Endodermal cell (in vitro differentiated cells): Measurements from ENCODE around the gene SLC38A10. TPM values are rescaled to one million over a fixed set of nuclear protein-coding genes. Genes with fewer than 3 reads are reported as not detected.

Source experiments
- DNase-seq: peaks from one replicate; pipeline ENCODE4 v3.0.0-alpha.2; 2017
- H3K27ac ChIP-seq: 2 replicates; pipeline ENCODE4 v1.5.1; 2013; ENCODE audit warnings: mild to moderate bottlenecking, low read depth, low read length, moderate library complexity
- H3K27me3 ChIP-seq: 2 replicates; pipeline ENCODE4 v1.6.1; 2013; ENCODE audit warnings: mild to moderate bottlenecking, low read length, moderate library complexity; ENCODE audit not compliant: insufficient read depth, control insufficient read depth, poor library complexity, severe bottlenecking
- H3K36me3 ChIP-seq: 2 replicates; pipeline ENCODE4 v1.7.0; 2013; ENCODE audit warnings: mild to moderate bottlenecking, low read length, moderate library complexity; ENCODE audit not compliant: control insufficient read depth, insufficient read depth
- H3K4me1 ChIP-seq: one replicate; pipeline ENCODE4 v1.7.0; 2013; ENCODE audit warnings: low read length; ENCODE audit not compliant: control insufficient read depth, insufficient read depth
- H3K4me3 ChIP-seq: 2 replicates; pipeline ENCODE4 v1.5.1; 2013; ENCODE audit warnings: mild to moderate bottlenecking, low read length, moderate library complexity
- H3K9ac ChIP-seq: 2 replicates; pipeline ENCODE4 v1.6.1; 2013; ENCODE audit warnings: mild to moderate bottlenecking, low read length, moderate library complexity; ENCODE audit not compliant: poor library complexity, severe bottlenecking; ENCODE audit errors: extremely low read depth
- H3K9me3 ChIP-seq: 2 replicates; pipeline ENCODE4 v1.6.1; 2013; ENCODE audit warnings: mild to moderate bottlenecking, low read length, moderate library complexity; ENCODE audit not compliant: control insufficient read depth
- H3K27ac Mint-ChIP-seq: 2 replicates; pipeline ENCODE4 v1.8.0; 2020; ENCODE audit warnings: mixed read lengths
- H3K27me3 Mint-ChIP-seq: 2 replicates; pipeline ENCODE4 v1.8.0; 2021; ENCODE audit warnings: mild to moderate bottlenecking, mixed read lengths; ENCODE audit not compliant: insufficient read depth
- H3K36me3 Mint-ChIP-seq: 2 replicates; pipeline ENCODE4 v1.8.0; 2020; ENCODE audit warnings: low read depth, mixed read lengths
- H3K4me1 Mint-ChIP-seq: 2 replicates; pipeline ENCODE4 v1.8.0; 2020; ENCODE audit warnings: mixed read lengths
- H3K4me3 Mint-ChIP-seq: 2 replicates; pipeline ENCODE4 v1.8.0; 2020; ENCODE audit warnings: mild to moderate bottlenecking, moderate library complexity, mixed read lengths
- H3K9me3 Mint-ChIP-seq: 2 replicates; pipeline ENCODE4 v1.8.0; 2020; ENCODE audit warnings: mild to moderate bottlenecking, mixed read lengths
- CTCF ChIP-seq: fragments of 200-600 bp; sonication (generic); conservative IDR thresholded peaks from 2 replicates; pipeline ENCODE4 v1.5.0; 2021; ENCODE audit warnings: antibody characterized with exemption, mild to moderate bottlenecking
- WGBS, 2 experiments: methylation state at CpG; one replicate each; pipeline versions ENCODE4 v1.1.5 to v1.1.7; 2013; ENCODE audit warnings: missing lambda C conversion rate in 2 of 2, mixed read lengths in 1 of 2; ENCODE audit not compliant: insufficient coverage in 1 of 2, insufficient read length in 1 of 2; 5-methylcytosine and 5-hydroxymethylcytosine counted together
- total RNA-seq, 2 donors: library from RNA; stranded (reverse); fragmentation: NEBNext Ultra II Directional in 1 of 2; extraction: Animal tissue kit (Norgen Biotek cat#: 25700) in 1 of 2; gene quantifications; 2 replicates in 1 of 2; 3 replicates in 1 of 2; pipeline ENCODE4 v1.2.1, GENCODE V29; 2021

SLC38A10 gene
- total RNA-seq, 2 donors from 2014 or later: 60.2 to 90.3 TPM

DNA sequence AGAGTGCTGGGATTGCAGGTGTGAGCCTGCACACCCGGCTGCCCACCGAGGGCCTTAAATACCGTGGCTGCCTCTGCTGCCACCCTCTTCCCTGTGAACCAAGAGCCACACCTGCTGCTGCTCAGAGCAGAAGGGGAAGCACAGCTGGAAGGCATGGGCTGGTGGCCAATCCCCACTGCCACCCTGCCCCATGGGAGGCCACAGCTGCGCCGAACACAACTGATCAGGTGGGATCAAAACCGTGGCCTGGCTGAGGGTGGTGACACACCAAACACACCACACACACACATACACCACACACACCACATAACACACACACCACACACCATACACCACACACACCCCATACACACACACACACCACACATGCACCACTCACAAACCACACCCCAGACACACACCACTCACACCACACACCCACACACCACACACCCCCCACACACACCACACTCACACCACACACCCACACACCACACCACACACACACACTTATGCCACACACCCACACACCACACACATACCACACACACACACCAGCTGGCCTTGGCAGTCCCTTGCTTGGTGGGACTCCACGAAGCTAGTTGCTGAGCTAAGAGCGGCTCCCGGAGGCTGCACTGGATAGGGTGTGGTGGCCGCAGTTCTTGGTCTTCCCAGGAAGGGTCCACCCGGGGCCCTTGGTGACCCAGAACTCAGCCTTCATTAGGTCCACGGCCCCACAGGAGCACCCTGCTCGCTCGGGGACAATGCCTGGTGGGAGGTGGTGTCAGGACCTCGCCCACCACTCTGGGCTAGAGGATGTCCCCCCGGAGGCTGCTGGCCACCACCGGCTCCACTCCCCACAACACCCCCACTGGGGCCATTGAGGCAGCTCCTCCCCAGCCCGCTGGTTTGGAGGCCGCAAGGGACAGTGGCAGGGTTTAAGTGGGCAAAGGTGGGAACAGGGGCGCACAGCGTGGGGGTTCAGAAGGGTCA is 87.2 kb downstream of the SLC38A10 start:
- TF ChIP-seq CTCF: no peak
- H3K4me1 Mint-ChIP-seq: no peaks in the 10 kb centered on the region
- Histone ChIP-seq H3K4me1 (no peaks in the 10 kb centered on the region), H3K9ac (no peak overlapping the region), H3K27me3 (no peaks in the 10 kb centered on the region), H3K4me3 (no peak overlapping the region), H3K27ac (no peak overlapping the region), H3K9me3 (no peaks in the 10 kb centered on the region), H3K36me3 (no peaks in the 10 kb centered on the region)
- H3K4me3 Mint-ChIP-seq: no peak overlapping the region
- H3K27ac Mint-ChIP-seq: no peak overlapping the region
- 95 to 100% methylated on average over 9 to 19 of the region's 21 CpGs for WGBS, 2 experiments
- no peak for DNase-seq
- no peaks in the 10 kb centered on the region for H3K9me3 Mint-ChIP-seq
- H3K27me3 Mint-ChIP-seq: no peaks in the 10 kb centered on the region
- H3K36me3 Mint-ChIP-seq: peaks cover 3% of the 10 kb centered on the region

DNA sequence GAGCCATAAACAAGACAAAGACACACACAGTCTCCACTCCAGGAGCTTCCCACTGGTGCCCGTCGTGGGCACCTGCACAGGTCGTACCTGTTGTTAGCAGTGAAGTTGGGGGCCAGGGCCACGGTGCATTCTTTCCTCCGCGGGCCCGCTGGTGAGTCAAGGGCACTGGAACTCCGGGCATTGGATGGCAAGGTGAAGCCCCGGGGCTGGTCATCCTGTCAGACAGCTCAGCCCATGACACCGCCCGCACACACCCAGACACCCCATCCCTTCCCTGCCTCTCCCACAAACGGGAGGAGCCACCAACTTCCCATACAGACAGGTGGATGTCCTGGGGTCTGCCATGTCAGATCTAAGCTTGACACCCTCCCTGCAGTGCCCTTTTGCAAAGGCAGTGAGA is 88.5 kb downstream of the SLC38A10 start:
- Mint-ChIP-seq H3K27ac (no peak overlapping the region), H3K9me3 (no peaks in the 10 kb centered on the region), H3K4me1 (no peaks in the 10 kb centered on the region), H3K4me3 (no peak overlapping the region), H3K27me3 (no peaks in the 10 kb centered on the region), H3K36me3 (peaks cover 11% of the 10 kb centered on the region)
- 94 to 96% methylated on average over 8 to 12 of the region's 12 CpGs for WGBS, 2 experiments
- no peaks in the 10 kb centered on the region for H3K9me3 ChIP-seq
- no peak overlapping the region for H3K27ac ChIP-seq
- no peak for TF ChIP-seq CTCF
- no peak overlapping the region for H3K9ac ChIP-seq
- H3K4me3 ChIP-seq: no peak overlapping the region
- no peaks in the 10 kb centered on the region for H3K27me3 ChIP-seq
- no peaks in the 10 kb centered on the region for H3K36me3 ChIP-seq
- no peaks in the 10 kb centered on the region for H3K4me1 ChIP-seq
- DNase-seq: no peak

GRCh38 chr17:81206166-81206565 is 88.9 kb downstream of the SLC38A10 start:
- Histone ChIP-seq H3K4me1 (no peaks in the 10 kb centered on the region), H3K9ac (no peak overlapping the region), H3K4me3 (no peak overlapping the region), H3K27ac (no peak overlapping the region), H3K36me3 (peaks cover 3% of the 10 kb centered on the region), H3K27me3 (no peaks in the 10 kb centered on the region), H3K9me3 (no peaks in the 10 kb centered on the region)
- H3K4me1 Mint-ChIP-seq: no peaks in the 10 kb centered on the region
- no peaks in the 10 kb centered on the region for H3K27me3 Mint-ChIP-seq
- no peaks in the 10 kb centered on the region for H3K9me3 Mint-ChIP-seq
- peaks cover 14% of the 10 kb centered on the region for H3K36me3 Mint-ChIP-seq
- H3K27ac Mint-ChIP-seq: no peak overlapping the region
- 93 to 100% methylated on average over 4 of the region's 4 CpGs for WGBS, 2 experiments
- no peak overlapping the region for H3K4me3 Mint-ChIP-seq
- no peak for DNase-seq
- no peak for TF ChIP-seq CTCF
